ENCODE measurements around the gene ISCA2. TPM values are rescaled to one million over a fixed set of nuclear protein-coding genes. Genes with fewer than 3 reads are reported as not detected.
A peak's percentile ranks its signal among the peaks of the same experiment; 100 is the strongest.

ISCA2 gene
- total RNA-seq, 1 experiment from 2014 or later, result 33.0 TPM

DNA sequence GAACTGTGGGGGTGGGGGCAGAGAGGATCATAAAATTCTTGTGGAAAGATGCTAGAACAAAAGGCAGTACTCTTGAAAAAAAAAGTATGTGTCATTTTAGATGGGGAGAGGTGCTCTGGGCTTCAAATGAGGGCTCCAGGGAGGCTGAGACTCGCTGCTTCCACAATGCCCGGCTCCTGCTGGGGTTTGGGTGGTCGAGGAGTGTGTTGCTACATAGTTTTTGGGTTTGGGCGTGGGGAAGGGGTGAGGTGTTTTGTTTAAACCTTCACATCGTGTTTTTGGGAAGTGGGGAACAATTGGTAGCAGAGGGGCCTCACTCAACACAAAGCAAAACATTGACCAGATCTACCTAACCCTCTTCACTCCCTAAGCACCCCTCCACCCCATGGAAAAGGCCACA, 8.1 kb downstream of the ISCA2 start:
- no TSS peak for BruUV-seq (replicated peaks)

DNA sequence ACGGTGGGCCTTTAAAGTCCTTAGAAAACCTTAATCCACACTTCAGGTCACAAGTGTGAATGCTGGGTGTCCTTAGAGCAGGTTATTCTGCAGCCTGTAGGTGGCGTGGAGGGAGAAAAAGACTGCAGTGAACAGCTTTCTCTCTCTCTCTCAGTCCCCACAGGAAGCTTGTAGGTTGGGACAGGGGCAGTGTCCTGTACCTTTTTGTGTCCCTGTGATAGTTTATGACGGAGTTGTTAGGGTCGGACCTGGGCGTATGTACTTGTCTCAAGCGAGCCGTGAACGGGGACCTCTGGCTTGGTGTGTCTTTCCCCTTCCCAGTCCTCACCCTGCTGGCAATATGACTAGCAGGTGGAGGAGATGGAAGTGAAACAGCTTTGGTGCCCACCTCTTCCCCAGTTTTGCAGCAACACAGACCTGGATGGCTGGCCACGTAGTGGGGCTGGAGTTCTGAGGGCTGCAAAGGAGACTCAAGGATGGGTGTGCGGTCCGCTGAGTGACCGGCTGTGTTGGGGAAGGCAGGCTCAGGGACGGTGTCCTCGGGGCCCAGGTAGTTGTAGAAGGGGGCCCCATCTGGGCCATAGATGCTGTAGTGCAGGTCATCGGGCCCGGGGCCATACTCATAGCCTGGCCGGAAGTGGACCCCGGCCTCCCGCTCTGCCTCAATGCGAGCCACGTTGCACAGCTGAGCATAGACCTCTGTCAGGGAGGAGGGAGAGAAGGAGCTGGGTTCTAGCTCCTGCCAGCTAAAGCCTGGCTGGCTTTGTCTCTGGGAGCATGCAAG, 8.9 kb downstream of the ISCA2 start:
- TF ChIP-seq, protein P1, sequence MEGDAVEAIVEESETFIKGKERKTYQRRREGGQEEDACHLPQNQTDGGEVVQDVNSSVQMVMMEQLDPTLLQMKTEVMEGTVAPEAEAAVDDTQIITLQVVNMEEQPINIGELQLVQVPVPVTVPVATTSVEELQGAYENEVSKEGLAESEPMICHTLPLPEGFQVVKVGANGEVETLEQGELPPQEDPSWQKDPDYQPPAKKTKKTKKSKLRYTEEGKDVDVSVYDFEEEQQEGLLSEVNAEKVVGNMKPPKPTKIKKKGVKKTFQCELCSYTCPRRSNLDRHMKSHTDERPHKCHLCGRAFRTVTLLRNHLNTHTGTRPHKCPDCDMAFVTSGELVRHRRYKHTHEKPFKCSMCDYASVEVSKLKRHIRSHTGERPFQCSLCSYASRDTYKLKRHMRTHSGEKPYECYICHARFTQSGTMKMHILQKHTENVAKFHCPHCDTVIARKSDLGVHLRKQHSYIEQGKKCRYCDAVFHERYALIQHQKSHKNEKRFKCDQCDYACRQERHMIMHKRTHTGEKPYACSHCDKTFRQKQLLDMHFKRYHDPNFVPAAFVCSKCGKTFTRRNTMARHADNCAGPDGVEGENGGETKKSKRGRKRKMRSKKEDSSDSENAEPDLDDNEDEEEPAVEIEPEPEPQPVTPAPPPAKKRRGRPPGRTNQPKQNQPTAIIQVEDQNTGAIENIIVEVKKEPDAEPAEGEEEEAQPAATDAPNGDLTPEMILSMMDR (IDR thresholded peaks at IDR 0.05; ENCODE audit: insufficient read depth in 1 of 2, low read depth in 1 of 2, low read length in 1 of 2, severe bottlenecking in 1 of 2, unreplicated experiment in 1 of 2), result peak; percentile 44 to 71
- CTCF ChIA-PET, result interaction anchor here (0.5 to 1.8 kb wide), 11 partner anchors 9 to 1874 kb away, joined by 3 to 8 read pairs (median 4); partner anchors contain the start of genes ESRRB, ISCA2 and NPC2
- Histone ChIP-seq H3K4me3 (ENCODE audit: low read depth, low read length) (no peak overlapping the region), H3K36me3 (ENCODE audit: control insufficient read depth, insufficient read depth, low read length) (no peaks in the 10 kb centered on the region; the same call in 1 of the 2 replicates), H3K27me3 (replicated peaks; ENCODE audit: control insufficient read depth, insufficient read depth, low read length) (no peaks in the 10 kb centered on the region), H3K4me1 (no peaks in the 10 kb centered on the region), H3K9me3 (no peaks in the 10 kb centered on the region)
- Mint-ChIP-seq H3K36me3 (ENCODE audit: insufficient read depth, unreplicated experiment) (no peaks in the 10 kb centered on the region), H3K27ac (ENCODE audit: unreplicated experiment) (no peak overlapping the region), H3K4me3 (ENCODE audit: unreplicated experiment) (no peak overlapping the region), H3K27me3 (ENCODE audit: insufficient read depth, unreplicated experiment) (no peaks in the 10 kb centered on the region), H3K4me1 (ENCODE audit: low read depth, unreplicated experiment) (no peaks in the 10 kb centered on the region), H3K9me3 (ENCODE audit: unreplicated experiment) (no peaks in the 10 kb centered on the region)
- POLR2A ChIA-PET, result no interaction called here
- intact Hi-C loops (cut with micrococcal nuclease; ENCODE audit: unreplicated experiment), result no loop called here
- no TSS peak for BruUV-seq (replicated peaks)
- DNase-seq, result peak in 1 of 2 experiments; percentile 56

More for the DNA sequence above, 8.1 kb downstream of the ISCA2 start:
- Histone ChIP-seq H3K4me1 (no peaks in the 10 kb centered on the region), H3K27me3 (replicated peaks; ENCODE audit: control insufficient read depth, insufficient read depth, low read length) (no peaks in the 10 kb centered on the region), H3K4me3 (ENCODE audit: low read depth, low read length) (no peak overlapping the region), H3K36me3 (ENCODE audit: control insufficient read depth, insufficient read depth, low read length) (no peaks in the 10 kb centered on the region; the same call in 1 of the 2 replicates), H3K9me3 (no peaks in the 10 kb centered on the region)
- TF ChIP-seq, protein P1 (IDR thresholded peaks at IDR 0.05; ENCODE audit: insufficient read depth in 1 of 2, low read depth in 1 of 2, low read length in 1 of 2, severe bottlenecking in 1 of 2, unreplicated experiment in 1 of 2), result no peak
- Mint-ChIP-seq H3K27ac (ENCODE audit: unreplicated experiment) (no peak overlapping the region), H3K4me1 (ENCODE audit: low read depth, unreplicated experiment) (no peaks in the 10 kb centered on the region), H3K36me3 (ENCODE audit: insufficient read depth, unreplicated experiment) (no peaks in the 10 kb centered on the region), H3K4me3 (ENCODE audit: unreplicated experiment) (no peak overlapping the region), H3K27me3 (ENCODE audit: insufficient read depth, unreplicated experiment) (no peaks in the 10 kb centered on the region), H3K9me3 (ENCODE audit: unreplicated experiment) (no peaks in the 10 kb centered on the region)
- intact Hi-C loops (cut with micrococcal nuclease; ENCODE audit: unreplicated experiment), result no loop called here
- DNase-seq, result no peak
- ChIA-PET CTCF (interaction anchor here (1.0 to 1.8 kb wide), 7 partner anchors 8 to 107 kb away, joined by 3 to 8 read pairs (median 4); partner anchors contain the start of genes ISCA2 and NPC2), POLR2A (no interaction called here)

DNA sequence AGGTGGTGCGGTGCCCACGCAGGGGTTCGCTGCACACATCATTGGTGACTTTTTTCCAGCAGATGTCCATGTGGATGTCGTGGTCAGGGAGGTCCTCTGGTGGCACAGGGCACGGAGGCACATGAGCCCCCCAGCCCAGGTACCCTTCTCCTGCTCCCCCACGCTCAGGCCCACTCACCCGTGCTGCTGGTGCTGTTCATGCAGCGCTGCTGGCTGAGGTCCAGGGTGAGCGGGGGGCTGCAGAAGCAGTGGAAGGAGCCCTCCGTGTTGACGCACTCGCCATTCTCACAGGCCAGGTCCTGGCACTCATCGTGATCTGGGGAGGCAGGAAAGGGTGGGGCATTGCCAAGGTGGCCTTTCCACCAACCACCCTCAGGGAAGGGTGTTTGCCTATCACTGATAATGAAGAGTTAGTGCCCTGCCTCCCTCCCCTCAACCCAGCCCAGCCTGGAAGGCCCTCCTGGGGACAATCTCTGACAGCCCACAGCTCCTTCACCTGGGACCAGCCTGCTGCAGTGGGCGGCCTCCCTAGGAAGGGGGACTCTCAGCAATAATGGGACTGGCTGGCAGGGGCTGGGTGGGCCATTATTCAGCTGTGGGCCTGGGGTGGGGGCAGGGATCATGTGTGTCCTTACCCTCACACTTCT, 9.8 kb downstream of the ISCA2 start:
- POLR2A ChIA-PET, result no interaction called here
- no peaks in the 10 kb centered on the region; the same call in 1 of the 2 replicates for H3K36me3 ChIP-seq (ENCODE audit: control insufficient read depth, insufficient read depth, low read length)
- Mint-ChIP-seq H3K9me3 (ENCODE audit: unreplicated experiment) (no peaks in the 10 kb centered on the region), H3K27ac (ENCODE audit: unreplicated experiment) (no peak overlapping the region), H3K36me3 (ENCODE audit: insufficient read depth, unreplicated experiment) (no peaks in the 10 kb centered on the region), H3K4me3 (ENCODE audit: unreplicated experiment) (no peak overlapping the region), H3K27me3 (ENCODE audit: insufficient read depth, unreplicated experiment) (peaks cover 2% of the 10 kb centered on the region), H3K4me1 (ENCODE audit: low read depth, unreplicated experiment) (no peaks in the 10 kb centered on the region)
- no TSS peak for BruUV-seq (replicated peaks)
- DNase-seq, result no peak
- no peaks in the 10 kb centered on the region for H3K4me1 ChIP-seq
- no peak overlapping the region for H3K4me3 ChIP-seq (ENCODE audit: low read depth, low read length)
- no peaks in the 10 kb centered on the region for H3K27me3 ChIP-seq (replicated peaks; ENCODE audit: control insufficient read depth, insufficient read depth, low read length)
- no peaks in the 10 kb centered on the region for H3K9me3 ChIP-seq
- CTCF ChIA-PET, result interaction anchor here (1.2 to 1.8 kb wide), 4 partner anchors 21 to 105 kb away, joined by 3 to 6 read pairs (median 4); no protein-coding TSS in a partner anchor
- intact Hi-C loops (cut with micrococcal nuclease; ENCODE audit: unreplicated experiment), result no loop called here
- TF ChIP-seq, protein P1 (IDR thresholded peaks at IDR 0.05; ENCODE audit: insufficient read depth in 1 of 2, low read depth in 1 of 2, low read length in 1 of 2, severe bottlenecking in 1 of 2, unreplicated experiment in 1 of 2), result no peak

Measured in Caco-2 (cell line).